ENCODE data around the gene KIF2A.

KIF2A gene

DNA sequence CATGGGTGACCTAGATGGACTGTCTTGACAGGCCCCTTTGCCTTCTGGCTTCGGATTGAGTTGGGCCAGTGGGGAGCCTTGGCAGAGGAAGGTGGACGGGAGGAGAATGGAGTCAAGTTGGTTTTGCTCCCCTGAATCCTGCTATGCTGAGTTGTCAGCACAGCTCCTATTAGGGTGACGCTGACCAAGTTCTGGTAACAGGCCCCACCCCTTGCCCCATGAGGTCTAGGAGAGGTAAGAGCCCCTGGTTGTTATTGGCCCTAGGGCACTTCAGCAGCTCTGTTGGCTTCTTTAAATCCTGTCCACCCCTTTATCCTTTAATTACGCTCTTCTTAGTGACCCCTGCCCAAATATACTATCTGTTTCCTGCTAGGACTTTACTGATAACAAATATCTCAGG is 39.4 kb upstream of the KIF2A start:
- Histone ChIP-seq H3K9me3 (ENCODE audit: control insufficient read depth, insufficient read depth, low read depth, low read length) (no peaks in the 10 kb centered on the region), H3K4me3 (ENCODE audit: low read depth, low read length) (no peak overlapping the region), H3K27ac (ENCODE audit: extremely low read depth, low read depth, low read length) (no peak overlapping the region), H3K4me1 (ENCODE audit: control insufficient read depth, insufficient read depth, low read length) (0 out of 2 replicates have a peak, but pooled peaks cover 2% of the 10 kb centered on the region), H3K36me3 (ENCODE audit: control insufficient read depth in 2 of 2, insufficient read depth in 1 of 2, low read length in 2 of 2) (no peaks in the 10 kb centered on the region)
- TF ChIP-seq ZNF391 (tag by site-specific recombination; IDR thresholded peaks at IDR 0.05; ENCODE audit: borderline replicate concordance, low read depth) (no peak), ZNF670 (tag by site-specific recombination; IDR thresholded peaks at IDR 0.05; ENCODE audit: low read depth) (no peak), ZNF324 (tag by site-specific recombination; IDR thresholded peaks at IDR 0.05) (no peak), ZNF701 (tag by site-specific recombination; IDR thresholded peaks at IDR 0.05) (no peak), OVOL3 (tag by site-specific recombination; IDR thresholded peaks at IDR 0.05) (no peak), ZNF354C (tag by site-specific recombination; IDR thresholded peaks at IDR 0.05; ENCODE audit: borderline replicate concordance, low read depth) (no peak), ZNF10 (tag by site-specific recombination; IDR thresholded peaks at IDR 0.05) (no peak), ZNF155 (tag by site-specific recombination; IDR thresholded peaks at IDR 0.05) (no peak)
- TF ChIP-seq, protein P1, sequence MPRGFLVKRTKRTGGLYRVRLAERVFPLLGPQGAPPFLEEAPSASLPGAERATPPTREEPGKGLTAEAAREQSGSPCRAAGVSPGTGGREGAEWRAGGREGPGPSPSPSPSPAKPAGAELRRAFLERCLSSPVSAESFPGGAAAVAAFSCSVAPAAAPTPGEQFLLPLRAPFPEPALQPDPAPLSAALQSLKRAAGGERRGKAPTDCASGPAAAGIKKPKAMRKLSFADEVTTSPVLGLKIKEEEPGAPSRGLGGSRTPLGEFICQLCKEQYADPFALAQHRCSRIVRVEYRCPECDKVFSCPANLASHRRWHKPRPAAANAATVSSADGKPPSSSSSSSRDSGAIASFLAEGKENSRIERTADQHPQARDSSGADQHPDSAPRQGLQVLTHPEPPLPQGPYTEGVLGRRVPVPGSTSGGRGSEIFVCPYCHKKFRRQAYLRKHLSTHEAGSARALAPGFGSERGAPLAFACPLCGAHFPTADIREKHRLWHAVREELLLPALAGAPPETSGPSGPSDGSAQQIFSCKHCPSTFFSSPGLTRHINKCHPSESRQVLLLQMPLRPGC (tag by site-specific recombination; IDR thresholded peaks at IDR 0.05) = no peak
- POLR2A ChIA-PET = no interaction called here
- CTCF ChIA-PET = no interaction called here

DNA sequence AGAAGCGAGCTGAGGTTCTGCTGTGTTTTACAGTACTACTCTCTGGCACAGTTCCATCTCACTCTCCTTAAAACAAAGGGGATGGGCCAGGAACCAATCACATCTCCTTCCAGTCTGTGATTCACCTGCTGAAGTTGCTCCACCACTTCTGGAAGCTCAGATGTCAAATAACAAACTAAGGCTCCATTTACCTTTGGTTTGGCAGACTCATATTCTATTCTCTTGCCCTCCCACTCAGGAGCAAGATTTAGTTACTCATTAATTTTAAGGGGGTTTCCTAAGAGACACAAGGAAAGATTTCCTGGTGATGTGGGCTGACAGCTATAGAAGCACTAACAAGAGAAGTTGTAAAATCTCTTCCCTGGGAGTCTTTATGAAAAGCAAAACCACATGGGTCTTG is 37.8 kb upstream of the KIF2A start:
- Histone ChIP-seq H3K27ac (ENCODE audit: extremely low read depth, low read depth, low read length) (no peak overlapping the region), H3K4me3 (ENCODE audit: low read depth, low read length) (no peak overlapping the region), H3K9me3 (ENCODE audit: control insufficient read depth, insufficient read depth, low read depth, low read length) (no peaks in the 10 kb centered on the region), H3K36me3 (ENCODE audit: control insufficient read depth in 2 of 2, insufficient read depth in 1 of 2, low read length in 2 of 2) (no peaks in the 10 kb centered on the region), H3K4me1 (ENCODE audit: control insufficient read depth, insufficient read depth, low read length) (0 out of 2 replicates have a peak, but pooled peaks cover 2% of the 10 kb centered on the region)
- ChIA-PET CTCF (interaction anchor here (0.5 to 0.7 kb wide), 2 partner anchors 78 to 89 kb away, joined by 3 read pairs; no protein-coding TSS in a partner anchor), POLR2A (no interaction called here)
- TF ChIP-seq MZF1 (tag by site-specific recombination; IDR thresholded peaks at IDR 0.05; ENCODE audit: borderline replicate concordance) (0 out of 2 replicates have a peak, but pooled peaks have one; percentile 17), EGR2 (tag by site-specific recombination; IDR thresholded peaks at IDR 0.05; ENCODE audit: low read depth) (0 out of 2 replicates have a peak, but pooled peaks have one; percentile 6), ZNF707 (tag by site-specific recombination; IDR thresholded peaks at IDR 0.05) (no peak), ZFHX2 (tag by site-specific recombination; conservative IDR thresholded peaks at IDR 0.05) (peak; percentile 14; the same call in 1 of the 2 replicates), ZNF10 (tag by site-specific recombination; IDR thresholded peaks at IDR 0.05) (peak; percentile 92)

DNA sequence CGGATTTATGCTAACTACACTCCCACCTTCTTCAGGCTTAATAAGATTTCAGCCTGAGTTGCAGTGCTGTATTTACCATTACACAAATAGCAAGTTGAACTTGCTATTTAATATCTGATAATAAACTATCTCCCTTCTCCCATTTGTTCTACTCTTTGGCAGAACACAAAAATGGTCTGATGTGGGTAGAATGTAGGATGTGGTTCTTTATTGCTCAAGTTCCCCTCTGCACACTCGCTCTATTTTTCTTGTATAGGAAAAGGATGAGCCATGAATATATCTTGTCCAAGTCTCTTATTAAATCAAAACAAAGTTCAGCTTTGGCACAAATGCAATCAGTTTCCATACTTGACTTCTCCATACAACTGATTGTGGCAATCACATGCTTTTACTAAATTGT is 37.2 kb upstream of the KIF2A start:
- Histone ChIP-seq H3K27ac (ENCODE audit: extremely low read depth, low read depth, low read length) (no peak overlapping the region), H3K4me1 (ENCODE audit: control insufficient read depth, insufficient read depth, low read length) (0 out of 2 replicates have a peak, but pooled peaks cover 2% of the 10 kb centered on the region), H3K4me3 (ENCODE audit: low read depth, low read length) (no peak overlapping the region), H3K36me3 (ENCODE audit: control insufficient read depth in 2 of 2, insufficient read depth in 1 of 2, low read length in 2 of 2) (no peaks in the 10 kb centered on the region), H3K9me3 (ENCODE audit: control insufficient read depth, insufficient read depth, low read depth, low read length) (no peaks in the 10 kb centered on the region)
- TF ChIP-seq ZNF610 (tag by site-specific recombination; IDR thresholded peaks at IDR 0.05; ENCODE audit: borderline replicate concordance) (no peak), SP3 (tag by site-specific recombination; IDR thresholded peaks at IDR 0.05) (no peak), ZNF23 (tag by site-specific recombination; IDR thresholded peaks at IDR 0.05; ENCODE audit: borderline replicate concordance) (no peak), HOXA7 (CRISPR knock-in tag; IDR thresholded peaks at IDR 0.05; ENCODE audit: borderline replicate concordance) (no peak), PRDM1 (tag by site-specific recombination; IDR thresholded peaks at IDR 0.05) (no peak)
- ChIA-PET POLR2A (no interaction called here), CTCF (no interaction called here)

DNA sequence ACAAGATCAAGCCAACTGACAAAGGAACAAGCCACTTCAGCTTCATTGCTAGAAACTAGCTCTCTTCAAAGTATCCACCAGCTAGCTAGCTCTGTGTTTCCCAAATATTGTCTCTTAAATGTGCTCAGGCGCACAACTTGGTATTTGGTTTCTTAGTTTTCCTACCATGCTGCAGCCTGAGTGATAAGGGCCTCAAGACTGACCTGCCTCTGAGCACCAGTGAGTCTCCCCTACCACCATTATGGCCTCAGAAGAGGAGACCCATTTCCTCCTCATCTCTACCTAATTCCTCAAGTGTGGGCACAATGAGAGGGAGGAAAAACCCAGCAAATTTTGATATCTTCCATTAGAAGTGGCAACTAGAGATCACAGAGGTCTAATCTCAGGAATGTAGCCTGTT is 34.6 kb upstream of the KIF2A start:
- CTCF ChIA-PET = no interaction called here
- POLR2A ChIA-PET = no interaction called here
- TF ChIP-seq ZNF624 (tag by site-specific recombination; IDR thresholded peaks at IDR 0.05) (no peak), SP2 (tag by site-specific recombination; IDR thresholded peaks at IDR 0.05) (no peak), ZNF324 (tag by site-specific recombination; IDR thresholded peaks at IDR 0.05) (no peak), RBAK (tag by site-specific recombination; IDR thresholded peaks at IDR 0.05) (no peak), ZNF175 (tag by site-specific recombination; IDR thresholded peaks at IDR 0.05) (no peak), ZNF426 (tag by site-specific recombination; IDR thresholded peaks at IDR 0.05) (no peak)
- TF ChIP-seq, protein P2, sequence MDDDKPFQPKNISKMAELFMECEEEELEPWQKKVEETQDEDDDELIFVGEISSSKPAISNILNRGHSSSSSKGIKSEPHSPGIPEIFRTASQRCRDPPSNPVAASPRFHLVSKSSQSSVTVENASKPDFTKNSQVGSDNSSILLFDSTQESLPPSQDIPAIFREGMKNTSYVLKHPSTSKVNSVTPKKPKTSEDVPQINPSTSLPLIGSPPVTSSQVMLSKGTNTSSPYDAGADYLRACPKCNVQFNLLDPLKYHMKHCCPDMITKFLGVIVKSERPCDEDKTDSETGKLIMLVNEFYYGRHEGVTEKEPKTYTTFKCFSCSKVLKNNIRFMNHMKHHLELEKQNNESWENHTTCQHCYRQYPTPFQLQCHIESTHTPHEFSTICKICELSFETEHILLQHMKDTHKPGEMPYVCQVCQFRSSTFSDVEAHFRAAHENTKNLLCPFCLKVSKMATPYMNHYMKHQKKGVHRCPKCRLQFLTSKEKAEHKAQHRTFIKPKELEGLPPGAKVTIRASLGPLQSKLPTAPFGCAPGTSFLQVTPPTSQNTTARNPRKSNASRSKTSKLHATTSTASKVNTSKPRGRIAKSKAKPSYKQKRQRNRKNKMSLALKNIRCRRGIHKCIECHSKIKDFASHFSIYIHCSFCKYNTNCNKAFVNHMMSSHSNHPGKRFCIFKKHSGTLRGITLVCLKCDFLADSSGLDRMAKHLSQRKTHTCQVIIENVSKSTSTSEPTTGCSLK (tag by site-specific recombination; IDR thresholded peaks at IDR 0.05) = no peak
- TF ChIP-seq, protein P3, sequence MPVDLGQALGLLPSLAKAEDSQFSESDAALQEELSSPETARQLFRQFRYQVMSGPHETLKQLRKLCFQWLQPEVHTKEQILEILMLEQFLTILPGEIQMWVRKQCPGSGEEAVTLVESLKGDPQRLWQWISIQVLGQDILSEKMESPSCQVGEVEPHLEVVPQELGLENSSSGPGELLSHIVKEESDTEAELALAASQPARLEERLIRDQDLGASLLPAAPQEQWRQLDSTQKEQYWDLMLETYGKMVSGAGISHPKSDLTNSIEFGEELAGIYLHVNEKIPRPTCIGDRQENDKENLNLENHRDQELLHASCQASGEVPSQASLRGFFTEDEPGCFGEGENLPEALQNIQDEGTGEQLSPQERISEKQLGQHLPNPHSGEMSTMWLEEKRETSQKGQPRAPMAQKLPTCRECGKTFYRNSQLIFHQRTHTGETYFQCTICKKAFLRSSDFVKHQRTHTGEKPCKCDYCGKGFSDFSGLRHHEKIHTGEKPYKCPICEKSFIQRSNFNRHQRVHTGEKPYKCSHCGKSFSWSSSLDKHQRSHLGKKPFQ (tag by site-specific recombination; IDR thresholded peaks at IDR 0.05) = no peak

More for the DNA sequence above, 34.6 kb upstream of the KIF2A start:
- 0 out of 2 replicates have a peak, but pooled peaks cover 2% of the 10 kb centered on the region for H3K4me1 ChIP-seq (ENCODE audit: control insufficient read depth, insufficient read depth, low read length)
- H3K27ac ChIP-seq (ENCODE audit: extremely low read depth, low read depth, low read length) = no peak overlapping the region
- H3K36me3 ChIP-seq (ENCODE audit: control insufficient read depth in 2 of 2, insufficient read depth in 1 of 2, low read length in 2 of 2) = no peaks in the 10 kb centered on the region
- no peak overlapping the region for H3K4me3 ChIP-seq (ENCODE audit: low read depth, low read length)
- H3K9me3 ChIP-seq (ENCODE audit: control insufficient read depth, insufficient read depth, low read depth, low read length) = no peaks in the 10 kb centered on the region
